OCI-LY7 (cell line): ENCODE data around the gene FGB. TPM values are rescaled to one million over a fixed set of nuclear protein-coding genes. Genes with fewer than 3 reads are reported as not detected.

Experiments
- BruUV-seq: library from RNA; stranded (reverse); fragments of 400-500 nt; replicated peaks from 2 replicates; lab custom pipeline; 2021; lab: Mats Ljungman, UMichigan
- CTCF ChIA-PET: fragments of 300-600 bp; sonication (Branson Sonifier 250); formaldehyde crosslinking; loops from one replicate; lab custom pipeline; 2022; ENCODE audit warnings: antibody characterized with exemption; ENCODE audit not compliant: unreplicated experiment; lab: Charles Lee
- POLR2A ChIA-PET: fragments of 300-600 bp; sonication (Branson Sonifier 250); formaldehyde crosslinking; loops from one replicate; lab custom pipeline; 2022; ENCODE audit warnings: antibody characterized with exemption; lab: Charles Lee
- DNase-seq: peaks from one replicate; pipeline ENCODE4 v3.0.0-alpha.2; 2015; ENCODE audit warnings: low spot score
- H2AFZ ChIP-seq: fragments of 200-600 bp; sonication (generic), shearing (Covaris generic); 2 replicates; pipeline ENCODE4 v1.6.1; 2014; ENCODE audit warnings: mild to moderate bottlenecking, antibody characterized with exemption, low read length, moderate library complexity
- H3K27ac ChIP-seq: fragments of 200-600 bp; sonication (generic); 2 replicates; pipeline ENCODE4 v1.5.1; 2014; ENCODE audit warnings: mixed run types, low read depth, mild to moderate bottlenecking, moderate library complexity, low read length, inconsistent platforms; ENCODE audit not compliant: poor library complexity, severe bottlenecking
- H3K36me3 ChIP-seq: fragments of 200-600 bp; sonication (generic); 2 replicates; pipeline ENCODE4 v1.6.1; 2014; ENCODE audit warnings: mild to moderate bottlenecking, antibody characterized with exemption, low read length, moderate library complexity, mixed read lengths; ENCODE audit not compliant: insufficient read depth
- H3K4me1 ChIP-seq: fragments of 200-600 bp; sonication (generic); 2 replicates; pipeline ENCODE4 v1.5.1; 2014; ENCODE audit warnings: mild to moderate bottlenecking, low read length; ENCODE audit not compliant: insufficient read depth, poor library complexity, severe bottlenecking
- H3K4me2 ChIP-seq: fragments of 200-600 bp; sonication (generic); 2 replicates; pipeline ENCODE4 v1.6.1; 2014; ENCODE audit warnings: mild to moderate bottlenecking, low read length
- H3K4me3 ChIP-seq: fragments of 200-600 bp; sonication (generic); 2 replicates; pipeline ENCODE4 v1.5.1; 2014; ENCODE audit warnings: mild to moderate bottlenecking, low read depth, low read length; ENCODE audit not compliant: poor library complexity, severe bottlenecking
- H3K79me2 ChIP-seq: fragments of 200-600 bp; sonication (generic); 2 replicates; pipeline ENCODE4 v1.6.1; 2016; ENCODE audit warnings: low read depth, mild to moderate bottlenecking, low read length, moderate library complexity, mixed read lengths; ENCODE audit not compliant: insufficient read depth
- H3K9me2 ChIP-seq: fragments of 200-600 bp; sonication (generic); 2 replicates; pipeline ENCODE4 v1.6.1; 2016; ENCODE audit warnings: mild to moderate bottlenecking, low read length, mixed read lengths; ENCODE audit not compliant: insufficient read depth
- H3K9me3 ChIP-seq: fragments of 200-600 bp; sonication (generic); 2 replicates; pipeline ENCODE4 v1.6.1; 2014; ENCODE audit warnings: mild to moderate bottlenecking, mixed run types, low read length, mixed read lengths
- H4K20me1 ChIP-seq: fragments of 200-600 bp; sonication (generic); 2 replicates; pipeline ENCODE4 v1.6.1; 2014; ENCODE audit warnings: mild to moderate bottlenecking, antibody characterized with exemption, low read length, moderate library complexity, mixed read lengths; ENCODE audit not compliant: insufficient read depth
- EZH2phosphoT487 ChIP-seq: fragments of 200-600 bp; sonication (generic); IDR thresholded peaks from 2 replicates; pipeline ENCODE4 v1.6.1; 2018; ENCODE audit warnings: low read depth, borderline replicate concordance, mild to moderate bottlenecking, mixed run types, antibody characterized with exemption, low read length, moderate library complexity, mixed read lengths
- intact Hi-C: fragments of 100-400 bp; cut with micrococcal nuclease; formaldehyde crosslinking; loops from one replicate; pipeline ENCODE4 v1.10.0; 2022; ENCODE audit not compliant: unreplicated experiment
- total RNA-seq, 2 experiments: library from RNA; depleted of rRNA in 1 of 2; stranded (reverse); fragments of >200 nt in 1 of 2; shearing (Covaris generic) in 1 of 2; gene quantifications; 2 replicates each; pipeline ENCODE4 v1.2.3, GENCODE V29; 2014 to 2022
- TF ChIP-seq, protein P1 (sequence below): fragments of 200-600 bp; sonication (generic); conservative IDR thresholded peaks from 2 replicates; pipeline ENCODE4 v1.5.1; 2014; ENCODE audit warnings: mild to moderate bottlenecking, antibody characterized with exemption, low read length, moderate library complexity, mixed read lengths

Gene FGB
- total RNA-seq, 2 experiments from 2014 or later = not detected

DNA sequence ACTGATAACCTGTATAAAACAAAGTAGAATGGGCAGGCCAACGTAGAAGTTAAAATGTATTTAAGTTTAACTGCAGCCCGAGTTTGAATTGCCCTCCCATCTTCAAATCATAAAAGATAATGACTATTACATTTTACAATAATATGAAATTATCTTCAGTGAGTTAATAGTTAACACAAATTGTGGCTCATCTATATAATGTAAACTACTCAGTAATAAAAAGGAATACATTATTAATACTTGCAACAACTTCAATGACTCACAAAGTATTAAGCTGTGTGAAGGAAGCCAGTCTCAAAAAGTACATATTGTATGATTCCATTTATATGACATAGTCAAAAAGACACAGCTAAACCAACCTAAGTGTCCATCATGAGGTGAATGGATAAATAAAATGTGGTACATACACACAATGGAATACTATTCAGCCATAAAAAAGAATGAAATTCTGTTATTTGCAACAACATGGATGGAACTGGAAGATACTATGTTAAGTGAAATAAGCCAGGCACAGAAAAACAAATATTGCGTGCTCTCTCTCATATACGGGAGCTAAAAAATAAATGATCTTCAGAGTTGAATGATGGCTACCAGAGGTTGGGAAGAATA lies 20.4 kb upstream of the FGB start:
- ChIA-PET POLR2A (interaction anchor here (0.8 to 1.0 kb wide), 2 partner anchors 12 to 24 kb away, joined by 3 read pairs; no protein-coding TSS in a partner anchor), CTCF (no interaction called here)
- no peaks in the 10 kb centered on the region for H4K20me1 ChIP-seq
- H3K36me3 ChIP-seq = peaks cover 100% of the 10 kb centered on the region
- intact Hi-C loops = no loop called here
- BruUV-seq = no TSS peak
- no peak for DNase-seq
- H3K9me2 ChIP-seq = no peaks in the 10 kb centered on the region
- TF ChIP-seq, protein P1, sequence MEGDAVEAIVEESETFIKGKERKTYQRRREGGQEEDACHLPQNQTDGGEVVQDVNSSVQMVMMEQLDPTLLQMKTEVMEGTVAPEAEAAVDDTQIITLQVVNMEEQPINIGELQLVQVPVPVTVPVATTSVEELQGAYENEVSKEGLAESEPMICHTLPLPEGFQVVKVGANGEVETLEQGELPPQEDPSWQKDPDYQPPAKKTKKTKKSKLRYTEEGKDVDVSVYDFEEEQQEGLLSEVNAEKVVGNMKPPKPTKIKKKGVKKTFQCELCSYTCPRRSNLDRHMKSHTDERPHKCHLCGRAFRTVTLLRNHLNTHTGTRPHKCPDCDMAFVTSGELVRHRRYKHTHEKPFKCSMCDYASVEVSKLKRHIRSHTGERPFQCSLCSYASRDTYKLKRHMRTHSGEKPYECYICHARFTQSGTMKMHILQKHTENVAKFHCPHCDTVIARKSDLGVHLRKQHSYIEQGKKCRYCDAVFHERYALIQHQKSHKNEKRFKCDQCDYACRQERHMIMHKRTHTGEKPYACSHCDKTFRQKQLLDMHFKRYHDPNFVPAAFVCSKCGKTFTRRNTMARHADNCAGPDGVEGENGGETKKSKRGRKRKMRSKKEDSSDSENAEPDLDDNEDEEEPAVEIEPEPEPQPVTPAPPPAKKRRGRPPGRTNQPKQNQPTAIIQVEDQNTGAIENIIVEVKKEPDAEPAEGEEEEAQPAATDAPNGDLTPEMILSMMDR = no peak
- no peak for TF ChIP-seq EZH2phosphoT487
- no peaks in the 10 kb centered on the region for H3K9me3 ChIP-seq
- peaks cover 4% of the 10 kb centered on the region; the same call in 1 of the 2 replicates for H3K79me2 ChIP-seq
- H3K4me1 ChIP-seq = no peaks in the 10 kb centered on the region
- H2AFZ ChIP-seq = no peak overlapping the region
- H3K4me3 ChIP-seq = no peak overlapping the region
- no peak overlapping the region for H3K4me2 ChIP-seq
- H3K27ac ChIP-seq = no peak overlapping the region

DNA sequence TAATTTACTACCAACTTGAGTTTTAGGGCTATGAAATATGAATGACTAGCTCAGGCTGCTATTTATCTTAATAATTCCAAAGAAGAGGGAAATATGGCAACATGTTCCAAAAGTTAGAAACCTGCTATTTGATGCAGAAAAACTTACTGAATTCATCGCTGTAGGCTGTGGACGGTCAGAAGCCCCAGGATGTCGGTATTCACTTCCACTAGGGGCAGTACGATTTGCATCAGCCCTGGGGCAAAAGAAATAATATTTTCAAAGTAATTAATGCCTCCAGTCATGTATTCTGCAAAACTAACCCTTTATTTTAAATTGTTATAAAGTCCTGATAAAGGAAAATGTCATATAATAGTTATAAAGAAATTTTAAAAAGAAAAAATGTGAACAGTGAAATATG lies 17.1 kb upstream of the FGB start:
- Histone ChIP-seq H3K4me1 (peaks cover 15% of the 10 kb centered on the region), H3K79me2 (peaks cover 31% of the 10 kb centered on the region), H3K27ac (no peak overlapping the region), H3K36me3 (peaks cover 79% of the 10 kb centered on the region), H2AFZ (no peak overlapping the region), H3K9me2 (no peaks in the 10 kb centered on the region), H4K20me1 (peaks cover 13% of the 10 kb centered on the region; the same call in 1 of the 2 replicates), H3K9me3 (no peaks in the 10 kb centered on the region), H3K4me3 (no peak overlapping the region), H3K4me2 (no peak overlapping the region)
- TF ChIP-seq, protein P1 = peak; percentile 54
- no peak for TF ChIP-seq EZH2phosphoT487
- POLR2A ChIA-PET = interaction anchor here (1.4 kb wide), 2 partner anchors 10 kb away, joined by 4 to 5 read pairs; no protein-coding TSS in a partner anchor
- DNase-seq = no peak
- CTCF ChIA-PET = no interaction called here
- intact Hi-C loops = no loop called here
- BruUV-seq = no TSS peak
